Measurements from ENCODE around the gene SORT1. TPM values are rescaled to one million over a fixed set of nuclear protein-coding genes. Genes with fewer than 3 reads are reported as not detected.

The SORT1 gene
- total and polyA plus RNA-seq, 2 of the 8 experiments (the other 6 are each of a cell fraction or from before 2014, with no cell fraction given), result 18.7 to 69.6 TPM

DNA sequence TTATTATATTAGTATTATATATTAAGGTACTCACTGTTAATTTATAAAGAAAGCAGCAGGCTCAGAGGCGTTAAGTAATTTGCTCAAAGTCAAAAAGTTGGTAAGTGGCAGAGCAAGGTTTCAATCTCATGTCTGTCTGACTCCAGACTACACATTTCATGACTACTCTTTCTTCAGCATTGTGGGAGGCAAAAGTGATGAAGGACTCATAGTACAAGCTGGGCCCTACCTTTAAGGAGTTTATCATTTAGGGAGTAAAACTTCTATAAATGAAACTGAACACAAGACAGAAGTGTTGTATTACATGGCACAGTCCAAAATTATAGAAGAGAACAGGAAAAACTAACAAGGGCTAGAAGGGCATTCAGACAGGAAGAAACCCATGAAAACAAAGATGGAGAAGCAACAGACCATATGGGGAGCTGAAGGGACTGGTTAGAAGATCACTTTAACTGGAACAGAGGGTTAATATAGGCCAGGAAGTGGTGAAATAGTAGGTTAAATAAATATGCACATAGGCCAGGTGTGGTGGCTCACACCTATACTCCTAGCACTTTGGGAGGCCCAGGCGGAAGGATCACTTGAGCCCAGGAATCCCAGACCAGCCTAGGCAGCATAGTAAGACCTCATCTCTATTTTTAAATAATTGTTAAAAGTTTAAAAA lies 11.5 kb downstream of the SORT1 start (continued):
- TF ChIP-seq, protein P1, sequence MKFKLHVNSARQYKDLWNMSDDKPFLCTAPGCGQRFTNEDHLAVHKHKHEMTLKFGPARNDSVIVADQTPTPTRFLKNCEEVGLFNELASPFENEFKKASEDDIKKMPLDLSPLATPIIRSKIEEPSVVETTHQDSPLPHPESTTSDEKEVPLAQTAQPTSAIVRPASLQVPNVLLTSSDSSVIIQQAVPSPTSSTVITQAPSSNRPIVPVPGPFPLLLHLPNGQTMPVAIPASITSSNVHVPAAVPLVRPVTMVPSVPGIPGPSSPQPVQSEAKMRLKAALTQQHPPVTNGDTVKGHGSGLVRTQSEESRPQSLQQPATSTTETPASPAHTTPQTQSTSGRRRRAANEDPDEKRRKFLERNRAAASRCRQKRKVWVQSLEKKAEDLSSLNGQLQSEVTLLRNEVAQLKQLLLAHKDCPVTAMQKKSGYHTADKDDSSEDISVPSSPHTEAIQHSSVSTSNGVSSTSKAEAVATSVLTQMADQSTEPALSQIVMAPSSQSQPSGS (IDR thresholded peaks at IDR 0.05; ENCODE audit: low read length), result no peak
- no peak for TF ChIP-seq GABPA (IDR thresholded peaks at IDR 0.05; ENCODE audit: borderline replicate concordance, insufficient read depth, low read length)
- no peak for TF ChIP-seq FOSL1 (IDR thresholded peaks at IDR 0.05; ENCODE audit: insufficient read depth, low read depth, low read length)
- no peak for TF ChIP-seq KDM5A (IDR thresholded peaks at IDR 0.05; ENCODE audit: low read length)
- TF ChIP-seq JUND (IDR thresholded peaks at IDR 0.05; ENCODE audit: low read length), result no peak
- TF ChIP-seq ZNF274 (IDR thresholded peaks at IDR 0.05; ENCODE audit: borderline replicate concordance, extremely low read depth, low read length), result no peak
- TF ChIP-seq KDM4A (IDR thresholded peaks at IDR 0.05; ENCODE audit: low read depth, low read length, severe bottlenecking), result no peak
- no peak for TF ChIP-seq SIX5 (IDR thresholded peaks at IDR 0.05; ENCODE audit: low read depth, low read length)
